Measurements from ENCODE around the gene ADSS1.

ADSS1 gene

DNA sequence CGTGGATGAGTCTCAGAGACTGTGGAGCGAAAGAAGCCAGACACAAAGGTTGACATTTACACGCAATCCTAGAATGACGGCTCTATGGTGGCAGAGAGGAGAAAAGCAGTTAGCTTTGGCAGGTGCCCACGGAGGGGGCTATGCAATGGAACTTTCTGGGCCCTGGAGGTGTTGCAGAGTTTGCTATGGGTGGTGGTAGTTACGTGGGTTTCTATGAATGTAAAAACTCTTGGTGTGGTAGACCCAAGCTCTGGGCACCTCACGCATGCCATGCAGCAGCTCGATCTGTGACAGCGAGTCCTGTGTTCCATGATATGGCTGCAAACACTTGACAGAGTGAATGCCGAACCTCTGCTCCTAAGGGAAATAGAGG is 39.6 kb upstream of the ADSS1 start:
- ATAC-seq (no peak), DNase-seq (ENCODE audit: low spot score in 2 of 2) (no peak)
- H3K36me3 Mint-ChIP-seq: no peaks in the 10 kb centered on the region
- H3K9me3 Mint-ChIP-seq: no peaks in the 10 kb centered on the region
- no peak overlapping the region for H3K4me3 Mint-ChIP-seq
- H3K4me1 Mint-ChIP-seq: peaks cover 29% of the 10 kb centered on the region
- no peak overlapping the region for H3K27ac Mint-ChIP-seq

DNA sequence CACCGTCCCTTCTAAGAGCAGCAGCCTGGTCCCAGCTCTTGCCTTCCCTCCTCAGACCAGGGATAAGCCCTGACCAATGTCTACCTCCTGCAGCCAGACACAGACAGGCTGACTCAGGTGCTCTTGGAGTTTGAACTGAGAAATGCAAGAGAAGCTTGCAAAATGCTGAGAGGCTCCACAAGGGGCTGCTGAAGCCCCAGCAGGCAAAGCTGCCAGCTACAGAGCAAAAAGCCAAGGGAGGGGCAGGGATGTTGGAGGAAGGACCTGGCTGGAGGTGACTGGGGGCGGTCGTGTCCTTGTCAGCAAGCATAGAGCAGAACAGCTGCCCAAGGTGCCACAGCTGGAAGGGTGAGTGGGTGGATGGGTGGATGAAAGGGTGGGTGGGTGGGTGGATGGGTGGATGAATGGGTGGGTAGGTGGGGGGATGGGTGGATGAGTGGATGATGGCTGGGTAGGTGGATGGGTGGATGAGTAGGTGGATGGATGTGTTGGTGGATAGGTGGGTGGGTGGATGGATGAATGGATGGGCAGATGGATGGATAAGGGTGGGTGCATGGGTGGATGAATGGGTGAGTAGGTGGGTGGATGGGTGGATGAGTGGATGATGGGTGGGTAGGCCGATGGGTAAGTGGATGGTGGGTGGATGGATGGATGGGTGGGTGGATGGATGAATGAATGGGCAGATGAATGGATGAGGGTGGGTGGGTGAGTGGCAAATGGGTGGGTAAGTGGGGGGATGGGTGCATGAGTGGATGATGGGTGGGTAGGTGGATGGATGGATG is 38.6 kb upstream of the ADSS1 start:
- Mint-ChIP-seq H3K4me3 (no peak overlapping the region), H3K9me3 (no peaks in the 10 kb centered on the region), H3K36me3 (no peaks in the 10 kb centered on the region), H3K27ac (no peak overlapping the region), H3K4me1 (peaks cover 29% of the 10 kb centered on the region)
- no peak for ATAC-seq
- no peak for DNase-seq (ENCODE audit: low spot score in 2 of 2)

DNA sequence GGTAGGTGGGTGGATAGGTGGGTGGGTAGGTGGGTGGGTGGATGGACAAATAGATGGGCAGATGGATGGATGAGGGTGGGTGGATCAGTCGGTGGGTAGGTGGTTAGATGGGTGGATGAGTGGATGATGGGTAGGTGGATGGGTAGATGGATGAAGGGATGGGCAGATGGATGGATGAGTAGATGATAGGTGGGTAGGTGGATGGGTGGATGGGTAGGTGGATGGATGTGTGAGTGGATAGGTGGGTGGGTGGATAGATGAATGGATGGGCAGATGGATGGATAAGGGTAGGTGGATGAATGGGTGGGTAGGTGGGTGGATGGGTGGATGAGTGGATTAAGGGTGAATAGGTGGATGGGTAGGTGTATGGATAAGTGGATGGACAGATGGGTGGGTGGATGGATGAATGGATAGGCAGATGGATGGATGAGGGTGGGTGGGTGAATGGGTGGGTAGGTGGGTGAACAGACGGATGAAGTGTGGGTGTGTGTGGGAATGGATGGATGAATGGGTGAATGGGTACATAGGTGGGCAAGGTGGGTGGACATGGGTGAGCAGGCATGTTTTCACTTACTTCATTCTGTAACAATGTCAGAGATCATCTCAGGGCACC is 37.9 kb upstream of the ADSS1 start:
- ATAC-seq (no peak), DNase-seq (ENCODE audit: low spot score in 2 of 2) (no peak)
- H3K4me1 Mint-ChIP-seq: peaks cover 23% of the 10 kb centered on the region
- H3K36me3 Mint-ChIP-seq: no peaks in the 10 kb centered on the region
- no peak overlapping the region for H3K27ac Mint-ChIP-seq
- H3K4me3 Mint-ChIP-seq: no peak overlapping the region
- H3K9me3 Mint-ChIP-seq: no peaks in the 10 kb centered on the region

DNA sequence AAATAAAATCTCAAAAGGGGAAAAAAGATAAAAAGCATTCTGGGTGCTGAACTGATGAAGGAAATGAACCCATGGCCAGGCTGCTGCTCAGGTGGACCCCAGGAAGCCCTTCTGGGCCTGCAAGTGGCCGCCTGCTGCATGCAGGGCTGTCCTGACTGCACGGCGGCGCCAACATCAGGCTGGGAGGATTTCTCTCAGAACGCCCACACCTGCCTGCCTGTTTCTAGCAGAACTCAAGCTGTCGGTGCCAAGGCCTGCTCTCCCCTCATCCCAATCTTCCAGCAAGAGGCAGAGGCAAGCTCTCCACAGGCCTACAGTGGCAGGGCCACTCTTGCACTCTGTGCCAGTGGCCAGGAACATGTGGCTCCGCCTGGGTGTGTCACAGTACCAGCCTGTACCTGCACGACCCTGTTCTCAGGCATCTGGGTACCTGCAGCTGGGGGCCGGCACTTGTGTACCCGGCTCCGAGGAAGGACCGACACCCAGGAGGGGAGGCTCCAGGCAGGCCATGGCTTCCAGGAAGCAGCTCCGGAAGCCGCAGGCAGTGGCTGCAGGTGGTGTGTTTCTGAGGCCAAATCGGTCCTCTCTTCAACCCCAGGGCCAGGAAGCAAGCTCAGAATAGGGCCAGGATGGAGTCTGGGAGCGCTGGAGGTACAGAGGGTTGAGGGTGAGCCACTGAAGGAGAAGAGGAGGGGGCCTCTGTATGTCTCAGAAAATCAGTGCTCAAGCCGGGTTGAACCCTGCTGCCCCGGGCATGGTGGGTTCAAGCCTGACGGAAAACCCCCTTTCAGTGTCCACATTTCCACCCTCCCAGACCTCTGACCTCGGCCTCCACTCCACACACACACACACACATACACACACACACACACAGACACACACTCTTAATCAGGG is 37.2 kb upstream of the ADSS1 start:
- H3K4me3 Mint-ChIP-seq: no peak overlapping the region
- H3K9me3 Mint-ChIP-seq: no peaks in the 10 kb centered on the region
- no peak for ATAC-seq
- no peak for DNase-seq (ENCODE audit: low spot score in 2 of 2)
- no peak overlapping the region for H3K27ac Mint-ChIP-seq
- H3K4me1 Mint-ChIP-seq: peaks cover 20% of the 10 kb centered on the region
- no peaks in the 10 kb centered on the region for H3K36me3 Mint-ChIP-seq

DNA sequence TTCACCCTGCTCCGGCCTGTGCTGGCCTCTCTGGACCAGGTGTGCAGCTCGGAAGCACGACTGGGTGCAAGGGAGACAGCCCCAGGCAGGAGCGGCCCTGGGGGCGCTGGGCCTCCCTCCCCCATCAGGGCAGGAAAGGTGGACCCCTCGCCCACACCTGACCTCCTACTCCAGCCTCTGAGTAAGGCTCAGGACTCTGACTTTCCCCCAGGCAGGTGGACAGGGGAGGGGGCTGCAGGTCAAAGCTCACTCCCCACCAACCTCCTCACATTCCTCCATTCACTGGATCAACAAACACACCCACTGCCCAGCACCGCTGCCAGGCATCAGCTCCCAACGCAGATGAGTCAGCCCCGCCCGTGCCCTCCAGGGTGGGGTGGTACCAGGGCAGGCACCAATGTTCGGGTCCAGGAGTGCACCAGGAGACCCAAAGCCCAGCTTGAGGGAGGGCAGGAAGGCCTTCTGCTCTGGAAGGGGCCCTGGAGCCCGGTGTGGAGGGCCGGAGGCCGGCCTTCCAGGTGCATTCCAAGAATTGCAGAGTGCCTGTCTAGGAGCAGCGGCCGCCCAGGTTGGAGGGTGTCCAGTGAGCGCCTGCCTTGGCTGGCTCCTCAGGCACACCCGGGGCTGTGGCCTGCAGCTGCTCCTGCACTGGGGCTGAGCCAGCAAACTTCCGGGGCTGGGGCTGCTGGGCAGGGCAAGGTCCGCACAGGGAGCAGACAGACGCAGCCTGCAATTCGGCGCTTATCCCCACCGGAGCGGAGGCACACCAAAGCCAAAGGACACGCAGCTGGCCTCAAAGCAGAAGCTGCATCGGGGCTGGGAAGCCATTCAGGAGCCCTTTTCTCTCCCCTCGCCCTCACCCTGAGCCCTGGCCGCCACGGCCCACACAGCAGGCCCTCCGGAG is 36.2 kb upstream of the ADSS1 start:
- Mint-ChIP-seq H3K27ac (no peak overlapping the region), H3K9me3 (no peaks in the 10 kb centered on the region), H3K36me3 (no peaks in the 10 kb centered on the region), H3K4me3 (peak overlapping the region; percentile 71), H3K4me1 (peaks cover 20% of the 10 kb centered on the region)
- ATAC-seq (no peak), DNase-seq (ENCODE audit: low spot score in 2 of 2) (no peak)

DNA sequence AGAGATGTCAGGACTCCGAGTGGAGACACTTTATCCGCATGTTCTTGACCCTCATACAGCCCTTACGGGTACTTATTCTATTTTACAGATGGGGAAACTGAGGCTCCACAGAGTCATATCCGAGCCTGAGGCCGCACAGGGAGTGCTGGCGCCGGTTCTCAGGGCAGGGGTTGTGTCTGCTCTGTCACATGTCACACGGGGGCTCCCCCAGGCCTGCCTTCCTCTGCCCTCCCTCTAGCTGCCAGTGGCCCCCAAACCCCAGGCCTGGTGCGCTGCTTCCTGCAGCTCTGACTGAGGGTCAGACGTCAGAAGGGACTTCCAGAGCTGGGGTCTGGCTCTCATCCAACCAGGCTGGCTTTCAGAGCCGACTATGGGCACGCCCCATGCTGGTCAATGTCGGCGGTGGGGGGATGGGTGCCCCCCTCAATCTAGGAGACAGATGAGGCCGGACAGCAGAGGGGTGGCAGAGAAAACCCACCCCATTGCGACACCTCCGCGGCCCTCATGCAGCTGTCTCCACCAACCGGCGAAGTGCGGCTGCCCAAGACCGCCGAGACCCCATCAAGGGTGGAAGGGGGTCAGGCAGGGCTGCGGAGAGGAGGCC is 35.4 kb upstream of the ADSS1 start:
- Mint-ChIP-seq H3K4me1 (peaks cover 20% of the 10 kb centered on the region), H3K9me3 (no peaks in the 10 kb centered on the region), H3K36me3 (no peaks in the 10 kb centered on the region), H3K4me3 (peak overlapping the region; percentile 71), H3K27ac (no peak overlapping the region)
- DNase-seq (ENCODE audit: low spot score in 2 of 2): no peak
- ATAC-seq: peak; percentile 2

DNA sequence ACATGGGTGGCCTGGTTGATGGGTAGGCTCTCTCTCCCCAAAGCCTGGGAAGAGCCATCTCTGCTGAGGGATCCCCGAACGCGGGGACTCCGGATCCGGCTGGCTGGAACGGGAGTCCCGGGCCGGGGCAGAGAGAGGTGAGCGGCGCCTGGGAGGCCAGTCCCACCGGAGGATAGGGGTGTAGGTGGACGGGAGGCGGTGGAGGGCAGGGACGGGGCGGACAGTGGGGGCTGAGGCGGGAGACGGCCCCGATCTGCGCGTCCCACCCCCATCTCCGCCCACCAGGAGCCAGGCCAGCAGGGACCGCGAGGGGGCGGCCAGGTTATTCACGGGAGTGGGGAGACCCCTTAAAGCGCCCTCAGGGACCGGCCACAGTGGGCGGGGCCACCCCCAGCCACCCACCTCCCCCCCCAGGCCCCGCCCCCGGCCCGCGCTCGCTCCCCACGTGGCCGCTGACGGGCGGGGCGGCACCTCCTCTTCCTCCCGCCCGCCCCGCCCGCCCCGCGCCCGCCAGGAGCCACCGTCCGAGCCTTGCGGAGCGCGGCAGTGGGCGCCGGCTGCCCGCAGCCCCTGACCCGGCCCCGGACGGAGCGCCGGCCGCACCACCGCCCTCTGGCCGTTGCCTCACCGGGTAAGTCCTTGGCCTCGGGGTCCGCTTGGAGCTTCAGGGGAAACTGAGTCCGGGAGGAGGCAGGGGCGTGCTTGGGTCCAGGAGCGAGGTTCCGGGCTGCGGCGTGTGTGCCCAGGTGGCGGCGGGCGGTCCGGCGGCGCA is 34.7 kb upstream of the ADSS1 start, which contains the start of gene INF2:
Gene INF2 (plus strand): TSS at position 510 of the 772 bp plus-strand sequence. CDS start 11,748 bp downstream, outside the sequence.
- DNase-seq (ENCODE audit: low spot score in 2 of 2) (peak; percentile 33 to 67), ATAC-seq (peak; percentile 66)
- Mint-ChIP-seq H3K4me1 (peaks cover 23% of the 10 kb centered on the region), H3K9me3 (no peaks in the 10 kb centered on the region), H3K27ac (peak within 1 kb of the TSS; percentile 68), H3K36me3 (peaks cover 2% of the 10 kb centered on the region), H3K4me3 (peak within 1 kb of the TSS; percentile 71)

DNA sequence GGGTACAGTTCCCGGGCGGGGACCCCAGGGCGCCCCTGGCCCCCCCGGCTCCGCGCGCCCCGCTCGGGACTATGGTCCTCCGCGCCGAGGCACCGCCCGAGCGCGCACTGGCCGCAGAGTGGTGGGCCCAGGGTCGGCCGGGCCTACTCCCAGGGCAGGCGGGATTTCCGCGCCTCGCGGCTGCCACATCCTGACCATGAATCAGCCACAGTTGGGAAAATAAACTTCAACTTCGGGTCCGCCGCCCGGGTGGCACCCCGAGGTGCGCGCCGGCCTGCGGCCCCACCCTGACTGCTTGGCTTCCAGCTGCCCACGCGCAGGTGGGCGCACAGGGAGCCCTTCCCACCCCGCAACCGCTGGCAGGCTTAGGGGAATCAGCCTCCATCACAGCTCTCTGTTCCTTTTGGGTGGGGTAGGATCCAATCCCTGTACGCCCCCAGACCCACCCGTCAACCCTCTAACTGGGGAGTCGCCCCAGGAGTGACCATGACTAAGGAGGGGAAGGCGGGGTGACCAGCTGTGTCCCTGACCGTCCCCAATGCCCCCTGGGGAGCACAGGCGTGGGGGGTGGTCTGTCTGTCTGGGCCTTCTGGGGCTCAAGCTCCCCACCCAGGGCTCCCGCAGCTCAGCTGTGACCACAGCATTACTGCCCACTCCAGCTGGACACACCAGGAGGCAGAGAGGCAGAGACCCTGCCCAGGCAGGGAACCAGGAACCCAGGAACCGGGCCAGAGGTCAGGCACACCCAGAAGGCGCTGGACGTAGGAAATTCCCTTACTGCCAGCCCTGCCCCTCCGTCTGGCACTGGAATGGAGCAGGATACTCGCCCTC is 33.9 kb upstream of the ADSS1 start:
- ATAC-seq (peak; percentile 43), DNase-seq (ENCODE audit: low spot score in 2 of 2) (no peak)
- peaks cover 28% of the 10 kb centered on the region for H3K4me1 Mint-ChIP-seq
- H3K27ac Mint-ChIP-seq: peak overlapping the region; percentile 68
- H3K4me3 Mint-ChIP-seq: peak overlapping the region; percentile 71
- no peaks in the 10 kb centered on the region for H3K9me3 Mint-ChIP-seq
- H3K36me3 Mint-ChIP-seq: peaks cover 7% of the 10 kb centered on the region

DNA sequence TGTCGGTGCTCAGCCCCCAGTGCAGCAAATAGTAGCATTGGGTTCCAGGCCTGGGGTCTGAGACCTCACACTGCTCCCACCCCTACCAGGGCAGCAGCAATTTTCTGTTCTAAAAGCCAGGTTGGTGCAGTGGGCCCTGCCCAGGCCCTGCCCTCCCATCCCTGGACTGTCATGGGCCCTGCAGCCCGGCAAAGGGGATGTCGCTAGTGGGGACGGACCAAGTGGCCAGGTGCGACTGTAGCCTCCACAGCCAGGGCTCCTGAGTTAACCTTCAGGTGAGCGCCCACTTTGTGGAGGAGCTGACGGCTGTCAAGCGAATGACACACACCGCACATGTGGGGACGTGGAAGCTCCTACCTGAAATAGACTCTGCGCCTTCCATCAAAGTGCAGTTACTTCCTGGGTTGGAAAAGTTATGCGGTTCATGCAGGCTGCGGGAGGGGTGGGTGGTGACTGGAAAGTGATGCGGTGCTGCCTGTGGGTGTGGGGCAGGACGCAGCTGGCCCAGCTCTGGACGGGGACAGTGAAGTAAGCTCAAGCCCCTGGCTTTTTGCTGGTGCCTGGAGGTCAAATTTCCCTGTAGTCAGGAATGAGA is 33.1 kb upstream of the ADSS1 start:
- DNase-seq (ENCODE audit: low spot score in 2 of 2) (no peak), ATAC-seq (no peak)
- peak overlapping the region; percentile 71 for H3K4me3 Mint-ChIP-seq
- peaks cover 7% of the 10 kb centered on the region for H3K36me3 Mint-ChIP-seq
- H3K27ac Mint-ChIP-seq: peak overlapping the region; percentile 68
- peaks cover 32% of the 10 kb centered on the region for H3K4me1 Mint-ChIP-seq
- no peaks in the 10 kb centered on the region for H3K9me3 Mint-ChIP-seq

DNA sequence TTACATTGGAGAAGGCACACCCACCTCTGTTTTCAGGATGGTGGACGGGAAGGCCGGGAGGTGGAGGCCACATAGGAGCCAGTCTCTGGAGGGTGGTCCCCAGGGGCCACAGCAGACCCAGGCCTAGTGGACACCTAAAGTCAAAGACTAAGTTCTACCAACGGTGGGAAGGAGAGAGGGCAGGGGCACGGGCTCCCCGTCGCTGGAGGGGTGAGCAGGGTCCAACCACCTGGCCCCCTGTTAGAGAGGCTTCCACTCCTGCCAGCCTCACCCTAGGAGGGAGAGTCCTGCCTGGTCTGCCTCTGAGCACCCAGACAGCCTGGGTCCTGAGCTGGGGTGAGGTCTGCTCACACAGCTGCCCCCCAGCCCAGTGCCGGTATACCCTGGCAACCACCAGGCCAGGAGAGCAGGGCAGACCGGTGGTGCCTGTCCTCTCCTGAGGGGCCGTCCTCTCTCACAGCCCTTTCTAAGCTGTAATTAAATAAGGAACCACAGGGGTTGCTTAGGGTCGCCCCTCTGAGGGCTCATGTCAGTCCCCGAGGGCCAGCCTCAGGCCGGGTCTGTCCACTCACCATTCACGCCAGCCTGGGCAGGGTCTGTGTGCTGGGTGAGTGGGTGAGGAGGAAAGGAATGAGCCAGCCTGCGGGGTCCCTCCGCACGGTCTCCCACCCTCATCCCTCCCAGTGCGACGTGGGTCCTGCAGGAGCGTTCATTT is 32.3 kb upstream of the ADSS1 start:
- Mint-ChIP-seq H3K4me1 (peaks cover 37% of the 10 kb centered on the region), H3K36me3 (peaks cover 7% of the 10 kb centered on the region), H3K27ac (no peak overlapping the region), H3K9me3 (no peaks in the 10 kb centered on the region), H3K4me3 (peak overlapping the region; percentile 71)
- ATAC-seq: no peak
- DNase-seq (ENCODE audit: low spot score in 2 of 2): no peak

DNA sequence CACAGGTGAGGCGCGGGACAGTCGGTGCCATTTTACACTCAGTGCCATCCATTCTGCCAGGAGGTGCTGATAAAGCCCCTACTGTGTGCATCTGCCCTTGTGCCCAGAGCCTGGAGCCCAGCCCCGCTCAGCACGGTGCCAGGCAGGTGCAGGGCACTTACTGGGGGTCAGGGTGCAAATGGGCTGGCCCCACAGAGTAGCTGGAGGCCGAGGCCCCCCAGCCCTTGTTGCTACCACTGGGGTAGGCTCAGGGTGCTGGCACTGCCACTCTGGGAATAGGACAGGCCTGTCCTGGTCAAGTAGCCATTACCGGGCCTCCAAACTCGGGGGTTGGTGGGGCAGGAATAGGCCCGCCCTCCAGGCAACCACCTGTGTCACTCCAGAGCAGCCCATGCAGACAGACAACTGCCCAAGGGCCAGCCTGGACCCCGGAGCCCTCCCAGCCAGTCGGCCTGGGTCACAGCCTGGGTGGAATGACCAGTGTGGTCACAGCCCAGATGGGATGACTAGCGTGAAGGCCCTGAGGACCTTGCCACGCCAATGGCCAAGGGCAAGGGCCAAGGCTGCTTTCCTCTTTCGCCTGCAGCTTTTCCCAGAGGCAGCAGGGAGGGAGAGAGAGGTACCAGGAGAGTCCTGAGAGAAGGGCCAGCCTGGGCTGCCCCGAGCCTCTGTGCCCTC is 31.6 kb upstream of the ADSS1 start:
- DNase-seq (ENCODE audit: low spot score in 2 of 2) (no peak), ATAC-seq (no peak)
- Mint-ChIP-seq H3K4me1 (peaks cover 30% of the 10 kb centered on the region), H3K4me3 (no peak overlapping the region), H3K36me3 (peaks cover 7% of the 10 kb centered on the region), H3K9me3 (no peaks in the 10 kb centered on the region), H3K27ac (no peak overlapping the region)

DNA sequence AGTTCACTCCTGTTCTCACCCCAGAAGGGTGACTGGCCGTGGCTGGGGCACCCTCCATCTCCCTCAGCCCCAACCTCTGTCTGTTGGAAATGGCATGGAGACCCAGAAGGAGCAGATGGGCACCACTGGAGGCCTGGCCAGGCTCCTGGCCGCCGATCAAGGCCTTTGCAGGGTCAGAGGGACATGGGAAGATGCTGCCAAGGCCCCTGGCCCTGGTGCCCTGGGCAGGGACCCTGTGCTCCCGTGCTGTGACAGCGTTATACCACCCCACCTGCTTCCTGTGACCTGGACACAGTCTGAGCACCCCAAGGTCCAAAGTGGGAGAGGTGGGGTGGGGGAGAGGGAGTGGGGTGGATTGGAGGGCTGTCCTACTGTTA is 31.1 kb upstream of the ADSS1 start:
- H3K4me3 Mint-ChIP-seq: no peak overlapping the region
- H3K36me3 Mint-ChIP-seq: peaks cover 7% of the 10 kb centered on the region
- no peak overlapping the region for H3K27ac Mint-ChIP-seq
- DNase-seq (ENCODE audit: low spot score in 2 of 2) (no peak), ATAC-seq (no peak)
- H3K9me3 Mint-ChIP-seq: no peaks in the 10 kb centered on the region
- H3K4me1 Mint-ChIP-seq: peaks cover 25% of the 10 kb centered on the region

All from stimulated activated effector memory CD8-positive, alpha-beta T cell treated with anti-CD3 and anti-CD28 coated beads, Interleukin-12 subunit alpha, Interleukin-12 subunit beta, amount 100 ng/mL, for 72 hours (primary cell).